OCI-M1 (cell line): ENCODE results near the gene LIPE.
"Not testable (repeated sequence)": the region's sequence is repeated elsewhere in the genome, so short reads cannot be mapped to it uniquely, and the experiment has no call there.

Experiments used
- DNase-seq: peaks from one replicate; lab custom pipeline; 2025; lab: John Stamatoyannopoulos, UW

LIPE gene

GRCh38 chr19:42448306-42448705, 21.1 kb upstream of the LIPE start:
- not testable (repeated sequence) for DNase-seq

- DNase-seq, result no peak
These were observed 18.8 kb upstream of the LIPE start for GRCh38 chr19:42445948-42446347.

GRCh38 chr19:42443944-42444398, 16.8 kb upstream of the LIPE start:
- no peak for DNase-seq

- no peak for DNase-seq
These were observed 15.6 kb upstream of the LIPE start, which contains the start of gene CXCL17 for GRCh38 chr19:42442833-42443232. Gene CXCL17 (minus strand): TSS chr19:42442946. CDS start chr19:42442832, 114 bp downstream.

GRCh38 chr19:42441049-42441445, 13.9 kb upstream of the LIPE start:
- peak; percentile 43 for DNase-seq

- peak; percentile 89 for DNase-seq
These were observed 13.3 kb upstream of the LIPE start for GRCh38 chr19:42440357-42441048.

- DNase-seq, result no peak
These were observed 8.8 kb upstream of the LIPE start for GRCh38 chr19:42436006-42436405.

GRCh38 chr19:42435316-42435715, 8.1 kb upstream of the LIPE start:
- no peak for DNase-seq

GRCh38 chr19:42433503-42434260, 6.5 kb upstream of the LIPE start:
- peak; percentile 92 for DNase-seq

- DNase-seq, result no peak
These were observed 4.3 kb upstream of the LIPE start for GRCh38 chr19:42431486-42431885.

- no peak for DNase-seq
These were observed 1.5 kb upstream of the LIPE start for GRCh38 chr19:42428676-42429075.

- DNase-seq, result no peak
These were observed 545 bp downstream of the LIPE start for GRCh38 chr19:42426643-42427042.

- DNase-seq, result no peak
These were observed 2.5 kb downstream of the LIPE start for GRCh38 chr19:42424712-42425131.

GRCh38 chr19:42424345-42424707, 2.9 kb downstream of the LIPE start:
- DNase-seq, result no peak

- DNase-seq, result peak; percentile 93
These were observed 3.5 kb downstream of the LIPE start for GRCh38 chr19:42423462-42424344.

GRCh38 chr19:42422901-42423461, 4.2 kb downstream of the LIPE start:
- DNase-seq, result peak; percentile 74

GRCh38 chr19:42422092-42422900, 4.9 kb downstream of the LIPE start:
- no peak for DNase-seq

GRCh38 chr19:42421591-42422031, 5.6 kb downstream of the LIPE start:
- DNase-seq, result no peak

GRCh38 chr19:42421101-42421500, 6.1 kb downstream of the LIPE start:
- no peak for DNase-seq

GRCh38 chr19:42420055-42420544, 7.1 kb downstream of the LIPE start:
- DNase-seq, result peak; percentile 82

GRCh38 chr19:42419309-42419708, 7.9 kb downstream of the LIPE start:
- DNase-seq, result no peak
